ENCODE data around the gene NEO1. TPM values are rescaled to one million over a fixed set of nuclear protein-coding genes. Genes with fewer than 3 reads are reported as not detected.

Gene NEO1
- total and polyA plus RNA-seq, 2 of the 13 experiments (the other 11 are each of a cell fraction or from before 2014, with no cell fraction given) = 8.4 to 11.0 TPM

DNA sequence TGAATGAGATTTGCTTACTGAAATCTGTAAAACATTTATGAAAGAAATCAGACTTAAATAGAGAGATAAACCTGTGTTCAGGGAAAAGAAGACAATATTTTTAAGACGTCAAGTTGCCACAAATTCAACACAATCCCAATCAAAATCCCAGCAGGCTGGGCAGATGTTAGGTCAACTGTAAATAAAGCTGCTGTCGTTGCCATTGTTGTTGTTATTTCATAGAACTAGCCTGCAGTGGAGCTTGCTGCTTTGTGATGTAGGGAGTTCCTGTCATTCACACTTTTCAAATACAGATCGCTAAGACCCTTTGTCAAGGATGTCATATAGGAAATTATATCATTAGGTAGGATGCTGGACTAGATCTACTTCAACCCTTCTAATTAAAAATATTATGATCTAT lies 123.1 kb downstream of the NEO1 start:
- H3K4me2 ChIP-seq (ENCODE audit: low read depth, low read length) = no peak overlapping the region
- H3K36me3 ChIP-seq (replicated peaks in 1 of 2; ENCODE audit: control insufficient read depth in 1 of 2, insufficient read depth in 2 of 2, low read length in 2 of 2) = 0 out of 5 replicates have a peak, but pooled peaks cover 0 to 2% of the 10 kb centered on the region in 2 experiments
- ChIA-PET POLR2A (no interaction called here), CTCF (ENCODE audit: low intra/inter-chr PET ratio, low total read pairs) (no interaction called here)
- no peak for FAIRE-seq
- no peak overlapping the region for H2AFZ ChIP-seq (ENCODE audit: low read length)
- H3K27me3 ChIP-seq (ENCODE audit: control insufficient read depth in 1 of 2, insufficient read depth in 2 of 2, low read length in 2 of 2) = no peaks in the 10 kb centered on the region
- TF ChIP-seq SPEN (CRISPR knock-in tag; IDR thresholded peaks at IDR 0.05; ENCODE audit: low read depth) (no peak), MXD4 (CRISPR knock-in tag; IDR thresholded peaks at IDR 0.05) (no peak), NCOA5 (CRISPR knock-in tag; IDR thresholded peaks at IDR 0.05) (no peak)
- DNase-seq (ENCODE audit: low spot score) = no peak
- in situ Hi-C loops (cut with HindIII; ENCODE audit: extremely low pct_ligation_motif_present, low pct_unique_long_range_greater_than_20kb) (no loop called here), intact Hi-C loops (cut with micrococcal nuclease; ENCODE audit: unreplicated experiment) (no loop called here)
- no peak for ATAC-seq
- H3K9ac ChIP-seq (ENCODE audit: insufficient read depth, low read depth, low read length) = no peak overlapping the region
- no peak overlapping the region for H3K27ac ChIP-seq (ENCODE audit: extremely low read length, insufficient read depth, low read length)
- no peak overlapping the region for H3K4me3 ChIP-seq (replicated peaks in 1 of 3; ENCODE audit: insufficient read depth in 1 of 3, low read depth in 2 of 3, low read length in 3 of 3)
- 95% methylated on average over 3 of the region's 3 CpGs for WGBS (ENCODE audit: low lambda C conversion rate)
- H3K4me1 ChIP-seq (ENCODE audit: insufficient read depth, low read length) = no peaks in the 10 kb centered on the region
- no peaks in the 10 kb centered on the region for H3K9me3 ChIP-seq (ENCODE audit: low read length)
- no peaks in the 10 kb centered on the region for H4K20me1 ChIP-seq (ENCODE audit: insufficient read depth, low read length)
- no TSS peak for BruUV-seq (replicated peaks)
- H3K79me2 ChIP-seq (ENCODE audit: insufficient read depth, low read length) = no peaks in the 10 kb centered on the region

DNA sequence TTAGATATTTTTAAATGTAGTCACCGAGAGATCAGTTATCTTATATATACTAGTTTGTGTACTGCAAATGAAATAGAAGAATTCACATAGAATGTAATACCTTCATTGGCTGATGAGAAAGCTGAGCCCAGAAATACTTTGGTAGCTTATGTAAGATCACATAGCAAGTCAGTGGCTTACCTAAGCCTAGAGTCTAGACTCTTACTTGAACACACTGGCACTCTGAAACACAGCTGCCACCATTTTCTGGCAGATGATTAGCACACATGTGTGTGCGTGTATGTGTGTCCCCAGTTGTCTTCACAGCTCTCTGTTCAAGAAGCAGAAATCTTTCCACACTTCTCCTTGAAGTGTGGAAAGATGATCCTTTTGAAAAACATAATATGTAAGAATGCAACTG lies 124.3 kb downstream of the NEO1 start:
- H3K9ac ChIP-seq (ENCODE audit: insufficient read depth, low read depth, low read length) = no peak overlapping the region
- 0 out of 5 replicates have a peak, but pooled peaks cover 0 to 2% of the 10 kb centered on the region in 2 experiments for H3K36me3 ChIP-seq (replicated peaks in 1 of 2; ENCODE audit: control insufficient read depth in 1 of 2, insufficient read depth in 2 of 2, low read length in 2 of 2)
- ATAC-seq (no peak), FAIRE-seq (no peak), DNase-seq (ENCODE audit: low spot score) (no peak)
- CTCF ChIA-PET (ENCODE audit: low intra/inter-chr PET ratio, low total read pairs) = no interaction called here
- intact Hi-C loops (cut with micrococcal nuclease; ENCODE audit: unreplicated experiment) (no loop called here), in situ Hi-C loops (cut with HindIII; ENCODE audit: extremely low pct_ligation_motif_present, low pct_unique_long_range_greater_than_20kb) (no loop called here)
- no peak overlapping the region for H3K27ac ChIP-seq (ENCODE audit: extremely low read length, insufficient read depth, low read length)
- no peak overlapping the region for H3K4me3 ChIP-seq (replicated peaks in 1 of 3; ENCODE audit: insufficient read depth in 1 of 3, low read depth in 2 of 3, low read length in 3 of 3)
- no peaks in the 10 kb centered on the region for H4K20me1 ChIP-seq (ENCODE audit: insufficient read depth, low read length)
- H3K4me1 ChIP-seq (ENCODE audit: insufficient read depth, low read length) = no peaks in the 10 kb centered on the region
- no peaks in the 10 kb centered on the region for H3K79me2 ChIP-seq (ENCODE audit: insufficient read depth, low read length)
- TF ChIP-seq ZNF414 (CRISPR knock-in tag; IDR thresholded peaks at IDR 0.05) = no peak
- TF ChIP-seq ZSCAN9 (CRISPR knock-in tag; IDR thresholded peaks at IDR 0.05; ENCODE audit: borderline replicate concordance) = no peak
- no peak for TF ChIP-seq SOX5 (CRISPR knock-in tag; IDR thresholded peaks at IDR 0.05; ENCODE audit: borderline replicate concordance)
- TF ChIP-seq ZNF674 (CRISPR knock-in tag; IDR thresholded peaks at IDR 0.05; ENCODE audit: low read depth) = no peak
- TF ChIP-seq, protein P1, sequence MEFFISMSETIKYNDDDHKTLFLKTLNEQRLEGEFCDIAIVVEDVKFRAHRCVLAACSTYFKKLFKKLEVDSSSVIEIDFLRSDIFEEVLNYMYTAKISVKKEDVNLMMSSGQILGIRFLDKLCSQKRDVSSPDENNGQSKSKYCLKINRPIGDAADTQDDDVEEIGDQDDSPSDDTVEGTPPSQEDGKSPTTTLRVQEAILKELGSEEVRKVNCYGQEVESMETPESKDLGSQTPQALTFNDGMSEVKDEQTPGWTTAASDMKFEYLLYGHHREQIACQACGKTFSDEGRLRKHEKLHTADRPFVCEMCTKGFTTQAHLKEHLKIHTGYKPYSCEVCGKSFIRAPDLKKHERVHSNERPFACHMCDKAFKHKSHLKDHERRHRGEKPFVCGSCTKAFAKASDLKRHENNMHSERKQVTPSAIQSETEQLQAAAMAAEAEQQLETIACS (CRISPR knock-in tag; IDR thresholded peaks at IDR 0.05) = no peak
- H2AFZ ChIP-seq (ENCODE audit: low read length) = no peak overlapping the region
- H3K27me3 ChIP-seq (ENCODE audit: control insufficient read depth in 1 of 2, insufficient read depth in 2 of 2, low read length in 2 of 2) = no peaks in the 10 kb centered on the region
- H3K4me2 ChIP-seq (ENCODE audit: low read depth, low read length) = no peak overlapping the region
- H3K9me3 ChIP-seq (ENCODE audit: low read length) = no peaks in the 10 kb centered on the region
- no TSS peak for BruUV-seq (replicated peaks)
- WGBS (ENCODE audit: low lambda C conversion rate) = 97% methylated on average over 2 of the region's 2 CpGs
- POLR2A ChIA-PET = no interaction called here
